NB4 (cell line): ENCODE results near the gene OSBPL10.

Source experiments
- TF ChIP-seq, protein P1 (sequence below): IDR thresholded peaks from one replicate; pipeline ENCODE4 v1.5.1; 2012; ENCODE audit warnings: low read depth, low read length
- TF ChIP-seq, protein P2 (sequence below): IDR thresholded peaks from 2 replicates; pipeline ENCODE4 v1.6.1; 2011; ENCODE audit warnings: low read depth, low read length

DNA sequence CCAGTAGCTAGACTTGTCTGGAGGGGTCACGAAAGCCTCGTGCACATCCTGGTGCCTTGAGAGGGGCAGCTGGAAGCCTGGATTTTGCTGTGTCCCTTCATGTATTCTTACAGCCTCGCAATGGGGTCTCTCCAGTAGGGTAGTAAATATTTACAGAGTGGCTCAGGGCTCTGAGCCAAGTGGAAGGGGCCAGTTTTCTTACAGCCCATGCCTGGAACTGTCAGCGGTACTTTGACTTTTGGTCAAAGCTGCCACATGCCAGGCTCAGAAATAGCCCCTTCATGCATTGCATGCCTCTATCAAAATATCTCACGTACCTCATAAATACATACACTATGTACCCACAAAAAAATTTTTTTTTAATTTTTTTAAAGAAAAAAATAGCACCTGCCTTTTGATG, 119.2 kb downstream of the OSBPL10 start:
- TF ChIP-seq, protein P1, sequence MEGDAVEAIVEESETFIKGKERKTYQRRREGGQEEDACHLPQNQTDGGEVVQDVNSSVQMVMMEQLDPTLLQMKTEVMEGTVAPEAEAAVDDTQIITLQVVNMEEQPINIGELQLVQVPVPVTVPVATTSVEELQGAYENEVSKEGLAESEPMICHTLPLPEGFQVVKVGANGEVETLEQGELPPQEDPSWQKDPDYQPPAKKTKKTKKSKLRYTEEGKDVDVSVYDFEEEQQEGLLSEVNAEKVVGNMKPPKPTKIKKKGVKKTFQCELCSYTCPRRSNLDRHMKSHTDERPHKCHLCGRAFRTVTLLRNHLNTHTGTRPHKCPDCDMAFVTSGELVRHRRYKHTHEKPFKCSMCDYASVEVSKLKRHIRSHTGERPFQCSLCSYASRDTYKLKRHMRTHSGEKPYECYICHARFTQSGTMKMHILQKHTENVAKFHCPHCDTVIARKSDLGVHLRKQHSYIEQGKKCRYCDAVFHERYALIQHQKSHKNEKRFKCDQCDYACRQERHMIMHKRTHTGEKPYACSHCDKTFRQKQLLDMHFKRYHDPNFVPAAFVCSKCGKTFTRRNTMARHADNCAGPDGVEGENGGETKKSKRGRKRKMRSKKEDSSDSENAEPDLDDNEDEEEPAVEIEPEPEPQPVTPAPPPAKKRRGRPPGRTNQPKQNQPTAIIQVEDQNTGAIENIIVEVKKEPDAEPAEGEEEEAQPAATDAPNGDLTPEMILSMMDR: no peak
- TF ChIP-seq, protein P2, sequence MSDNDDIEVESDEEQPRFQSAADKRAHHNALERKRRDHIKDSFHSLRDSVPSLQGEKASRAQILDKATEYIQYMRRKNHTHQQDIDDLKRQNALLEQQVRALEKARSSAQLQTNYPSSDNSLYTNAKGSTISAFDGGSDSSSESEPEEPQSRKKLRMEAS: no peak
